HG03520 (cell line): ENCODE results near the gene HOXB9.

Experiments
- ATAC-seq: cut with Tn5 transposase; IDR thresholded peaks from one replicate; pipeline ENCODE4 v1.9.1; 2021; ENCODE audit warnings: mild to moderate bottlenecking, moderate library complexity; ENCODE audit not compliant: unreplicated experiment

HOXB9 gene

GRCh38 chr17:48626245-48627117, at the start of gene HOXB9:
Gene HOXB9 (minus strand): TSS chr17:48626358. CDS start chr17:48626269, 89 bp downstream.
- no peak for ATAC-seq

- ATAC-seq: no peak
Measured at GRCh38 chr17:48672340-48672739, 46.2 kb upstream of the HOXB9 start.

- ATAC-seq: no peak
Measured at GRCh38 chr17:48671697-48672171, 45.6 kb upstream of the HOXB9 start.

- ATAC-seq: no peak
Measured at GRCh38 chr17:48663134-48663924, 37.2 kb upstream of the HOXB9 start.

- ATAC-seq: no peak
Measured at GRCh38 chr17:48655913-48656312, 29.8 kb upstream of the HOXB9 start.

GRCh38 chr17:48649741-48650140, 23.6 kb upstream of the HOXB9 start:
- ATAC-seq: no peak

GRCh38 chr17:48647963-48648245, 21.7 kb upstream of the HOXB9 start:
- no peak for ATAC-seq

- ATAC-seq: no peak
Measured at GRCh38 chr17:48647103-48647962, 21.2 kb upstream of the HOXB9 start.

- no peak for ATAC-seq
Measured at GRCh38 chr17:48646183-48647102, 20.3 kb upstream of the HOXB9 start.

- no peak for ATAC-seq
Measured at GRCh38 chr17:48645639-48646182, 19.6 kb upstream of the HOXB9 start.

- no peak for ATAC-seq
Measured at GRCh38 chr17:48644910-48645557, 18.9 kb upstream of the HOXB9 start.

- ATAC-seq: no peak
Measured at GRCh38 chr17:48644159-48644558, 18.0 kb upstream of the HOXB9 start.

GRCh38 chr17:48643697-48644012, 17.5 kb upstream of the HOXB9 start:
- ATAC-seq: no peak

GRCh38 chr17:48642843-48643696, 16.9 kb upstream of the HOXB9 start:
- no peak for ATAC-seq

GRCh38 chr17:48642059-48642842, 16.1 kb upstream of the HOXB9 start:
- no peak for ATAC-seq

GRCh38 chr17:48641541-48642058, 15.4 kb upstream of the HOXB9 start:
- ATAC-seq: no peak

- ATAC-seq: no peak
Measured at GRCh38 chr17:48640858-48641180, 14.7 kb upstream of the HOXB9 start.
